SK-N-SH (cell line): ENCODE data around the gene SPATC1L. TPM values are rescaled to one million over a fixed set of nuclear protein-coding genes. Genes with fewer than 3 reads are reported as not detected.

ENCODE experiments used
- CTCF ChIA-PET: fragments of 300-600, 350-600 bp; formaldehyde crosslinking; extraction: SDS; loops from one replicate; lab custom pipeline; 2021; lab: Yijun Ruan, JAX
- POLR2A ChIA-PET: fragments of 350-600 bp; sonication (Branson Sonifier 250); formaldehyde crosslinking; extraction: SDS; loops from one replicate; lab custom pipeline; 2020; ENCODE audit warnings: antibody characterized with exemption, inconsistent platforms; lab: Yijun Ruan, JAX
- DNase-seq: peaks from one replicate; pipeline ENCODE4 v3.0.0; 2012
- H2AFZ ChIP-seq: fragments of 200-600 bp; sonication (generic); 2 replicates; pipeline ENCODE4 v1.8.1; 2016; ENCODE audit warnings: antibody characterized with exemption, mild to moderate bottlenecking, low read depth
- H3F3A ChIP-seq: fragments of 200-600 bp; sonication (generic); replicated peaks from 2 replicates; pipeline ENCODE3; 2016; ENCODE audit warnings: antibody characterized with exemption, mild to moderate bottlenecking; ENCODE audit not compliant: insufficient read depth
- H3K27ac ChIP-seq, 2 experiments: fragments of 200-500 bp in 1 of 2; fragments of 200-600 bp in 1 of 2; sonication (Bioruptor generic) in 1 of 2; sonication (generic), shearing (Covaris generic) in 1 of 2; 2 replicates each; pipeline versions ENCODE4 v1.5.1 to v1.6.1; 2014 to 2016; ENCODE audit warnings: low read depth in 2 of 2, inconsistent platforms in 1 of 2, low read length in 1 of 2, mild to moderate bottlenecking in 1 of 2, mixed read lengths in 1 of 2
- H3K27me3 ChIP-seq: fragments of 200-600 bp; sonication (generic), shearing (Covaris generic); 2 replicates; pipeline ENCODE4 v1.6.1; 2016; ENCODE audit warnings: mixed run types; ENCODE audit not compliant: insufficient read depth
- H3K36me3 ChIP-seq, 2 experiments: fragments of 200-500 bp in 1 of 2; fragments of 200-600 bp in 1 of 2; sonication (Bioruptor generic) in 1 of 2; sonication (generic) in 1 of 2; replicated peaks in 1 of 2; 2 replicates each; pipeline versions ENCODE3 to v1.5.1; 2014 to 2016; ENCODE audit warnings: low read length in 1 of 2, mild to moderate bottlenecking in 1 of 2; ENCODE audit not compliant: insufficient read depth in 2 of 2, control insufficient read depth in 1 of 2
- H3K4me1 ChIP-seq, 2 experiments: fragments of 200-500 bp in 1 of 2; fragments of 200-600 bp in 1 of 2; sonication (Bioruptor generic) in 1 of 2; sonication (generic), shearing (Covaris generic) in 1 of 2; 2 replicates each; pipeline versions ENCODE4 v1.5.1 to v1.6.1; 2014 to 2016; ENCODE audit warnings: low read depth in 1 of 2, low read length in 1 of 2, mixed run types in 1 of 2; ENCODE audit not compliant: insufficient read depth in 2 of 2, control insufficient read depth in 1 of 2
- H3K4me2 ChIP-seq: fragments of 200-600 bp; sonication (generic), shearing (Covaris generic); 2 replicates; pipeline ENCODE4 v1.6.1; 2017; ENCODE audit warnings: mixed run types
- H3K4me3 ChIP-seq, 2 experiments: fragments of 200-500 bp in 1 of 2; fragments of 200-600 bp in 1 of 2; sonication (Bioruptor generic) in 1 of 2; sonication (generic), shearing (Covaris generic) in 1 of 2; 2 replicates each; pipeline versions ENCODE4 v1.5.1 to v1.8.1; 2014 to 2016; ENCODE audit warnings: low read depth in 2 of 2, inconsistent platforms in 1 of 2, low read length in 1 of 2, mild to moderate bottlenecking in 1 of 2, mixed read lengths in 1 of 2, moderate library complexity in 1 of 2
- H3K79me2 ChIP-seq: fragments of 200-600 bp; sonication (generic); 2 replicates; pipeline ENCODE4 v1.8.1; 2017; ENCODE audit warnings: mild to moderate bottlenecking; ENCODE audit not compliant: insufficient read depth
- H3K9ac ChIP-seq: fragments of 200-600 bp; sonication (generic); 2 replicates; pipeline ENCODE4 v1.6.1; 2017; ENCODE audit warnings: mixed run types
- H3K9me2 ChIP-seq: fragments of 200-600 bp; sonication (generic); 2 replicates; pipeline ENCODE4 v1.6.1; 2017; ENCODE audit warnings: mixed run types
- H3K9me3 ChIP-seq: fragments of 200-600 bp; sonication (generic); 2 replicates; pipeline ENCODE4 v1.6.1; 2017; ENCODE audit warnings: mixed run types, mild to moderate bottlenecking, moderate library complexity
- H4K20me1 ChIP-seq: fragments of 200-600 bp; sonication (generic); 2 replicates; pipeline ENCODE4 v1.6.1; 2017; ENCODE audit warnings: mild to moderate bottlenecking, mixed run types; ENCODE audit not compliant: insufficient read depth
- ELF1 ChIP-seq: IDR thresholded peaks from 2 replicates; pipeline ENCODE4 v1.4.0; 2012
- EP300 ChIP-seq, 2 experiments: IDR thresholded peaks; 2 replicates each; pipeline versions ENCODE4 v1.4.0 to v1.6.1; 2012; ENCODE audit warnings: borderline replicate concordance in 1 of 2, low read depth in 1 of 2, low read length in 1 of 2
- EZH2phosphoT487 ChIP-seq: fragments of 200-600 bp; sonication (generic); IDR thresholded peaks from 2 replicates; pipeline ENCODE4 v1.6.1; 2017; ENCODE audit warnings: low read depth, mixed run types, mild to moderate bottlenecking, antibody characterized with exemption, moderate library complexity, borderline replicate concordance
- FOSL2 ChIP-seq: IDR thresholded peaks from 2 replicates; pipeline ENCODE4 v1.4.0; 2012; ENCODE audit warnings: low read depth, mild to moderate bottlenecking, moderate library complexity, borderline replicate concordance
- FOXM1 ChIP-seq: IDR thresholded peaks from 2 replicates; pipeline ENCODE4 v1.4.0; 2012; ENCODE audit warnings: low read depth, mild to moderate bottlenecking
- GABPA ChIP-seq: IDR thresholded peaks from 2 replicates; pipeline ENCODE4 v1.4.0; 2012; ENCODE audit warnings: low read depth, mild to moderate bottlenecking
- GATA2 ChIP-seq: sonication (generic); formaldehyde crosslinking; IDR thresholded peaks from 2 replicates; pipeline ENCODE4 v1.5.0; 2020; ENCODE audit warnings: mild to moderate bottlenecking, missing genetic modification reagents
- IRF3 ChIP-seq: fragments of 150-350 bp; IDR thresholded peaks from 2 replicates; pipeline ENCODE4 v1.6.1; 2016; ENCODE audit warnings: mild to moderate bottlenecking, low read depth, low read length
- JUND ChIP-seq: IDR thresholded peaks from 2 replicates; pipeline ENCODE4 v1.4.0; 2012
- MXI1 ChIP-seq: IDR thresholded peaks from 2 replicates; pipeline ENCODE4 v1.6.1; 2012; ENCODE audit warnings: mild to moderate bottlenecking, low read depth, low read length, improper control_type of control experiment
- POLR2AphosphoS5 ChIP-seq: IDR thresholded peaks from 2 replicates; pipeline ENCODE4 v1.6.1; 2012; ENCODE audit warnings: low read depth, low read length
- RCOR1 ChIP-seq: fragments of 150-350 bp; IDR thresholded peaks from 2 replicates; pipeline ENCODE4 v1.6.1; 2017; ENCODE audit warnings: antibody characterized with exemption, low read length
- RXRA ChIP-seq: IDR thresholded peaks from 2 replicates; pipeline ENCODE4 v1.4.0; 2012; ENCODE audit warnings: low read depth, mild to moderate bottlenecking, borderline replicate concordance
- SIN3A ChIP-seq: IDR thresholded peaks from 2 replicates; pipeline ENCODE4 v1.6.1; 2012; ENCODE audit warnings: low read depth, mild to moderate bottlenecking, low read length, moderate library complexity, borderline replicate concordance
- TCF12 ChIP-seq: IDR thresholded peaks from 2 replicates; pipeline ENCODE4 v1.4.0; 2012
- USF1 ChIP-seq: IDR thresholded peaks from 2 replicates; pipeline ENCODE4 v1.4.0; 2012; ENCODE audit warnings: low read depth, borderline replicate concordance
- USF2 ChIP-seq: fragments of 150-350 bp; IDR thresholded peaks from 2 replicates; pipeline ENCODE4 v1.6.1; 2017; ENCODE audit warnings: antibody characterized with exemption, low read length, low read depth, borderline replicate concordance
- YY1 ChIP-seq: IDR thresholded peaks from 2 replicates; pipeline ENCODE4 v1.4.0; 2012; ENCODE audit warnings: low read depth, mild to moderate bottlenecking
- WGBS: methylation state at CpG from one replicate; pipeline ENCODE4 v1.1.6; 2017; ENCODE audit warnings: low lambda C conversion rate; 5-methylcytosine and 5-hydroxymethylcytosine counted together
- polyA plus RNA-seq, 3 experiments: library from polyadenylated mRNA; depleted of rRNA; stranded (reverse); fragments of >200 nt; gene quantifications; 2 replicates each; pipeline ENCODE4 v1.2.3, GENCODE V29; 2012

SPATC1L gene
- polyA plus RNA-seq, 1 of the 3 experiments (the other 2 are of a cell fraction): 8.3 TPM

- TF ChIP-seq USF1 (no peak), GATA2 (CRISPR knock-in tag) (no peak)
- TF ChIP-seq, all 33 proteins: peak for 0
Measured at GRCh38 chr21:46150073-46150472, 34.2 kb downstream of the SPATC1L start (continued).

GRCh38 chr21:46149205-46149901, 34.9 kb downstream of the SPATC1L start:
- ChIA-PET POLR2A (no interaction called here), CTCF (interaction anchor here (1.2 to 1.6 kb wide), 4 partner anchors 11 to 176 kb away, joined by 3 to 5 read pairs (median 3); no protein-coding TSS in a partner anchor)
- H3K4me3 ChIP-seq: no peak overlapping the region
- no peaks in the 10 kb centered on the region for H4K20me1 ChIP-seq
- no peaks in the 10 kb centered on the region for H3K27me3 ChIP-seq
- 86% methylated on average over 22 of the region's 22 CpGs for WGBS
- H3K9ac ChIP-seq: no peak overlapping the region
- H3K79me2 ChIP-seq: no peaks in the 10 kb centered on the region
- H3K9me3 ChIP-seq: no peaks in the 10 kb centered on the region
- no peak for TF ChIP-seq RCOR1
- TF ChIP-seq GABPA: no peak
- TF ChIP-seq EZH2phosphoT487: no peak
- TF ChIP-seq FOXM1: no peak
- no peak for TF ChIP-seq JUND
- TF ChIP-seq TCF12: no peak
- no peak for TF ChIP-seq EP300 (IDR thresholded peaks at IDR 0.05; ENCODE audit: borderline replicate concordance in 1 of 2, low read depth in 1 of 2, low read length in 1 of 2)
- TF ChIP-seq USF2: no peak
- TF ChIP-seq ELF1: no peak
- TF ChIP-seq IRF3: no peak
- TF ChIP-seq POLR2AphosphoS5: no peak
- TF ChIP-seq YY1: no peak
- TF ChIP-seq GATA2 (CRISPR knock-in tag): no peak
- TF ChIP-seq FOSL2: no peak
- TF ChIP-seq SIN3A: no peak
- no peak for TF ChIP-seq MXI1
- TF ChIP-seq RXRA: no peak
- TF ChIP-seq USF1: no peak
- no peak overlapping the region for H3K27ac ChIP-seq
- H3K9me2 ChIP-seq: no peaks in the 10 kb centered on the region
- H3K36me3 ChIP-seq: no peaks in the 10 kb centered on the region
- no peak overlapping the region for H3K4me2 ChIP-seq
- no peak for DNase-seq
- no peaks in the 10 kb centered on the region for H3F3A ChIP-seq
- H3K4me1 ChIP-seq: peaks cover 0 to 8% of the 10 kb centered on the region in 2 experiments; a peak in 2 of 4 replicates
- H2AFZ ChIP-seq: no peak overlapping the region
